Measurements from ENCODE around the gene CACNA2D2.

The CACNA2D2 gene

GRCh38 chr3:50327129-50327528 lies 176.3 kb downstream of the CACNA2D2 start:
- no peak for DNase-seq (ENCODE audit: low read depth in 2 of 2)

GRCh38 chr3:50326182-50326541 lies 177.3 kb downstream of the CACNA2D2 start:
- no peak for DNase-seq (ENCODE audit: low read depth in 2 of 2)

GRCh38 chr3:50325497-50326181 lies 177.8 kb downstream of the CACNA2D2 start:
- DNase-seq (ENCODE audit: low read depth in 2 of 2), result no peak

DNA sequence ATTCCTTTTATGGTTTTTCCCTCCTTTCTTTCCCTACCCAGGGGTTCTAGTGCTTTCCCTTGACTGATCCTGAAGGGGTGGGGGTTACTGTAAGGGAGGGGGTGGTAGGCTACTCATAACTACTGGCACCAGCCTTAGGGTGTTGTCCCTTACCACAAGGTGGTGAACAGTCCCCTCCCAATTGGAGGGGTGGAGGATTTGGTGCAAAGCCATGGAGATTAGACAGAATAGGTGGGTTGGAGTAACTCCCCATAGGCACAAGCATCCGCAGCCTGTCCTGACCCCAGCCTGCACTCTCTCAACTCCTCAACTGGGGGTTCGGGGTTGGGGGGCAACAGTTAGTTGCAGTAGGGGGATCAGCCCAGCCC lies 178.3 kb downstream of the CACNA2D2 start:
- DNase-seq (ENCODE audit: low read depth in 2 of 2), result no peak

GRCh38 chr3:50324351-50325112 lies 178.9 kb downstream of the CACNA2D2 start:
- peak; percentile 57 to 59 for DNase-seq (ENCODE audit: low read depth in 2 of 2)

DNA sequence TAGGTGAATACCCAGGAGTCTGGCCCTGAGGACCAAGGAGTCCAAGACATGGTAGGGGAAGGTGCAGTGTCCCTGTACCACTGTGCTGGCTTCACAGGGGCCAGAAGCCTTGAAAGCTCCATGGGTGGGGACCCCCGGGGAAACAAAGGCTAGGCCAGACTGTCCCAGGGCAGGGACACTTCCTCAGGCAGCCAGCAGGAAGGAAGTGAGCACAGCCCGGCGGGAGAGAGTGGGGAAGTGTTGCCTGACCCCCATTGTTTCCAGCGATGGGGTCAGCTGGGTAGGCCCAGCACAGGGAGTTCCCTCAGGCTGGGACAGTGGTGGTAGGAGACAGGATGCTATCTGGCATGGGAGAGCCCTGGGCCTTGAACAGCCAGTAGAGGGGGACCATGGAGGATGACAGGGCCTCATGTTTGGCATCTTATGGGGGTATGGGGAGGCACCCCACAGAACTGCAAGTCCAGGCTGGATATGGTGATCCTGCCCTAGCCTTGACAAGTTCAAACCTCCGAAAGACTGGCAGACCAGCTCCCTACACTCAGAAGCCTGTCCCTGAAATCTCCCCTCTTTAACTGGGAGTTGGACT lies 179.7 kb downstream of the CACNA2D2 start:
- no peak for DNase-seq (ENCODE audit: low read depth in 2 of 2)

- DNase-seq (ENCODE audit: low read depth in 2 of 2), result no peak
Measured at GRCh38 chr3:50323092-50323600, 180.3 kb downstream of the CACNA2D2 start.

DNA sequence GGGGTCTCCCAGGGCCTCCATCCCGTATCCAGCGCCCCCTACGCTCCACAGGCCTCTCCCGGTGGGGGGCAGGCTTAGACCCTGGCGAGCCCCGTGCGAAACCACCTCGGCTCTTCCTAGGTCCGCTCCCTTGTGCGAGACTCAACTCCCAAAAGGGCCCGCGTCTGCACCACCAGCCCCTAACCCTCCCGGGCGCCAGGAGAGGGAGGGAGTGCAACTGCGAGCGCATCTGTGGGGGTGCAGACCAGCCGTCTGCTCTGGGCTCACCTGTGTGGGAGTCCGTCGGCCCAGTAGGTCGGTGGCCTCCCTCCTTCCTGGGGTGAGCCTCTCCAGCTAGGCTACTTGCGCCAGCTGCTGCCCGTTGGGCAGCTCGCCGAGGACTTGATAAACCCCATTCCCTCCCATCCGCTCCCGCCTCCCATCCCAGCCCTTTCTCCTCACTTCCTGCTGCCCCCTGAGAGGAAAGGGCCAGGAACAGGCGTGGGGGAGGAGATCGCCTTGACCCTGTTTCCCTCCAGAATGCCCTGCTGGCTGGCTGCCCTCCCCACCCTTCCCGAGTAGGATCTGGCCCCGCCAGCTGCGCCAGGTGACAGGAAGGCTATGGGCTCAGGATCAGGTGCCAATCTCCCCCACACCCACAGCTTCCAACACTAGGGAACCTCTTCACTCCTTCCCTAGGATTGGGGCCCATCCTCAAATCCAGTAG lies 180.9 kb downstream of the CACNA2D2 start, which contains the start of gene HYAL2:
Gene HYAL2 (minus strand): TSS at position 360 of the 706 bp plus-strand sequence. CDS start 2,256 bp downstream, outside the sequence.
- DNase-seq (ENCODE audit: low read depth in 2 of 2), result no peak

GRCh38 chr3:50322115-50322385 lies 181.4 kb downstream of the CACNA2D2 start:
- no peak for DNase-seq (ENCODE audit: low read depth in 2 of 2)

GRCh38 chr3:50321336-50322114 lies 181.9 kb downstream of the CACNA2D2 start:
- peak; percentile 73 to 75 for DNase-seq (ENCODE audit: low read depth in 2 of 2)

DNA sequence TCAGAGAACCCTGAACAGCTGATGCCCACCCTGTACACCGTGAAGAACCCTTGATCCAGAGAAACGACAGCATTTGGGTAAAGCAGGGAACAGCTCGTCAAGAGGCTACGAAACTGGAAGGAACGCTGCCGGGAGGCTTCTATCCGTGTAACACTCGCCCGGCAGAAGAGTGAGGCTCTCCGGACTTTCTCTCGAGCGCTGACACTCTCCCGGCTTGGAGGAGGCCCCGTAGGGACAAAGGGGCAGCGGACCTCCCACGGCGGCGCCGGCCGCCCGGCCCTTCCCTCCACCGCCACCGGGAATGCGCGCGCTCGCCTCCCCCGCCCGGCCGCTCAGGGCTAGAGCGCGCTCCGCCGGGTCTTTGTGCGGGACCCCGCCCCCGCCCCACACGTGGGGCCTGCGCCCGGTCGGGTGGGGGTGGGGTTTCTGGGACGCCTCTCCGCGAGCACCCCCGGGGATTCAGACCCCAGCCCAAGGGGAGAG lies 182.5 kb downstream of the CACNA2D2 start:
- DNase-seq (ENCODE audit: low read depth in 2 of 2), result peak; percentile 44 to 58

DNA sequence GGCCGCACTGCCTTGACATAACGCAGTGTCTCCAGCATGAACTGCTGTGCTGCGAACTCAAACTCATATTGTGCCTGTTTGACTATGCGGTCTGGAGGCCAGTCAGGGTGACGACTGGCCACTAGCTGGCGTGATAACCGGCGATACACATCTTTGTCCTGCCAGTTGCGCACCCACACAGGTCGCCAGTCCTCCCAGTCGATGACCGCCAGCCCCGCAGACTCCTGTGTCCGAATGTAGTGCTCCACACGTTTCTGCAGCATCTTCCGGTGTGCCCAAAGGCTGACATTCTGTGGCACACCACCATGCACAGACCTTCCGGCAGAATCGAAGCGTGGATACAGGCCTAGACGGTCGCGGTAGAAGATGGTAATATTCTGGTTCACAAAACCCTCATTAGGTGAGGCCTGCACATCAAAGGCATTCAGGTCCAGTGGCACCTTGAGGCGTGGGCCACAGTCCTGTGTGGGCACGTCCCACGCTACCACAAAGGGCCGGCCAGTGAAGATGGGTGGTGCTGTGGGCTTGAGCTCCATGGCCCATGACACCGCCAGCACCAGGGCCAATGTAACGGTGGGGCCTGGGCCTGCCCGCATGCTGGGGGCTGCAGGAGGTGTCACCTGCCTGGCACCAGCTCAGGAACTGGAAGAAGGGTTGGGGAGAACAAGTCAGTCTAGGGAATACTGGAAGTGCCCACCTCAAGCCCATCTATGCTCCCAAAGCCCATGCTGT lies 183.4 kb downstream of the CACNA2D2 start:
- no peak for DNase-seq (ENCODE audit: low read depth in 2 of 2)

GRCh38 chr3:50319181-50319893 lies 184.1 kb downstream of the CACNA2D2 start:
- DNase-seq (ENCODE audit: low read depth in 2 of 2), result no peak

- no peak for DNase-seq (ENCODE audit: low read depth in 2 of 2)
Measured at GRCh38 chr3:50318615-50319014, 184.8 kb downstream of the CACNA2D2 start.

DNA sequence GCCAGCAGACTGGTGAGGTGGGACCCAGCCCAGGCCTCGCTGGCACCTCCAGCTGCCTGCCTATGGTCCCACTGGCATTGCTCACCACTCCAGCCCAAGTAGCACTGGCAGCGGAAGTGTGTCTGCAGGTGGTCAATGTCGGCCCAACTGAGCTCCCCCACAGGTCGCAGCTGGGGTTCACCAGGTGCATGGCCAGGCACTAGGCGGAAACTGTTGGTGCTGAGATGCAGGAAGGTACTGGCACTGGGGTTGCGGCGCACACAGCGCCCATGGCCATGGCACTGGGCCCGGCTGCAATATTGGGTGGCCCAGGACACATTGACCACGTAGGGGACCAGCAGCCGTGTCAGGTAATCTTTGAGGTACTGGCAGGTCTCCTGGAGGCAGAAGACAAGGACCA lies 185.3 kb downstream of the CACNA2D2 start:
- no peak for DNase-seq (ENCODE audit: low read depth in 2 of 2)

GRCh38 chr3:50317300-50317699 lies 186.1 kb downstream of the CACNA2D2 start:
- no peak for DNase-seq (ENCODE audit: low read depth in 2 of 2)

- DNase-seq (ENCODE audit: low read depth in 2 of 2), result peak; percentile 50 to 58
Measured at GRCh38 chr3:50316657-50317242, 186.7 kb downstream of the CACNA2D2 start.

DNA sequence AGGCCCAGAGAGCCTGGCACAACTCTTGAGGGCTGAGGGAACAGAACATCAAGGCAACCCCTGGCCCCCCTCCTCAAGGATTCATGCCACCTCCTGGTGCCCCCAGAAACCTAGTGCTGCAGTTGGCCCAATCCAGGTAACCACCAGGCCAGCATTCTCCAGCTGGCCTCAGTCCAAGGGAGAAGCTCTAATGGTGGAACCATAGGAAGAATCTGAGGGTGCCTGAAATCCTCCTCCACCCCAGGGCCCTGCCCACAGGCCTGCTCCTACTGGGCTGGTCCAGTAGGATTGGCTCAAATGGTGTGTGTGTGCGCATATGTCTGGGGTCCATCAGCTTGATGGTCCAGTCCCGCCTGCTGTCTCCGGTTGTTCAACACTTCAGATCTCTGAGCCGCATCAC lies 188.6 kb downstream of the CACNA2D2 start:
- no peak for DNase-seq (ENCODE audit: low read depth in 2 of 2)

DNA sequence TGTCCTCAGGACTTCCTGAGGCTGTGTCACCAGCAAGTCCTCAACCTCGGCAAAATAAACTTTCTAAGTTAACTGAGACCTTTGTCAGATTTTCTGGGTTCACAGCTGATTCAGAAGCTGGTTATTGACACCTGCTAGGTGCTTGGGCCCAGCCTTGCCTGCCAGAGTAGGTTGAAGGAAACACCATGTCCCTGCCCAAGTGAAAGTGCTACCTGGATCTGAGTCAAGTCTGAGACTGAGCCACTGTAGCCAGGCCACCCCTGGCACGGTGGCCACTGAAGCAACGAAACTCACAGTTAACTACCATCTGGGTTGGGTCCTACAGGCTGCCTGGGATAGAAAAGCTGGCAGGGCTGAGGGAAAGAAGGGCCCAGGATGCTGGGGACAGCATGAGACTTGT lies 189.1 kb downstream of the CACNA2D2 start:
- no peak for DNase-seq (ENCODE audit: low read depth in 2 of 2)
